Activated CD8-positive, alpha-beta memory T cell treated with anti-CD3 and anti-CD28 coated beads, Interleukin-2, amount 50 U/mL, for 24 hours (primary cell): Measurements from ENCODE around the gene ADTRP.
"Not testable (repeated sequence)": the region's sequence is repeated elsewhere in the genome, so short reads cannot be mapped to it uniquely, and the experiment has no call there.

Experiments
- DNase-seq: peaks from one replicate; pipeline ENCODE4 v3.0.0-alpha.2; 2020; ENCODE audit errors: extremely low read depth

The ADTRP gene

GRCh38 chr6:11803591-11803971 lies 25.0 kb upstream of the ADTRP start:
- no peak for DNase-seq

- DNase-seq, result no peak
Measured at GRCh38 chr6:11802886-11803590, 24.4 kb upstream of the ADTRP start.

GRCh38 chr6:11800531-11800930 lies 21.9 kb upstream of the ADTRP start:
- not testable (repeated sequence) for DNase-seq

- DNase-seq, result no peak
Measured at GRCh38 chr6:11798538-11798937, 19.9 kb upstream of the ADTRP start.

- DNase-seq, result no peak
Measured at GRCh38 chr6:11798096-11798495, 19.5 kb upstream of the ADTRP start.

GRCh38 chr6:11796829-11797228 lies 18.2 kb upstream of the ADTRP start:
- no peak for DNase-seq

GRCh38 chr6:11795403-11795802 lies 16.8 kb upstream of the ADTRP start:
- no peak for DNase-seq

GRCh38 chr6:11793277-11793676 lies 14.7 kb upstream of the ADTRP start:
- DNase-seq, result no peak

GRCh38 chr6:11791354-11792107 lies 12.9 kb upstream of the ADTRP start:
- DNase-seq, result no peak

- no peak for DNase-seq
Measured at GRCh38 chr6:11789744-11790143, 11.1 kb upstream of the ADTRP start.

- DNase-seq, result no peak
Measured at GRCh38 chr6:11788043-11788442, 9.4 kb upstream of the ADTRP start.

- DNase-seq, result no peak
Measured at GRCh38 chr6:11785774-11786579, 7.4 kb upstream of the ADTRP start.

- DNase-seq, result no peak
Measured at GRCh38 chr6:11785415-11785773, 6.8 kb upstream of the ADTRP start.

- DNase-seq, result no peak
Measured at GRCh38 chr6:11784341-11784740, 5.7 kb upstream of the ADTRP start.

- no peak for DNase-seq
Measured at GRCh38 chr6:11783524-11784064, 5.0 kb upstream of the ADTRP start.

- no peak for DNase-seq
Measured at GRCh38 chr6:11782524-11782923, 3.9 kb upstream of the ADTRP start.

- DNase-seq, result no peak
Measured at GRCh38 chr6:11780097-11780428, 1.5 kb upstream of the ADTRP start.

GRCh38 chr6:11779329-11780096 lies 910 bp upstream of the ADTRP start:
- no peak for DNase-seq

- no peak for DNase-seq
Measured at GRCh38 chr6:11778036-11778435, 567 bp downstream of the ADTRP start.

- DNase-seq, result no peak
Measured at GRCh38 chr6:11775791-11776409, 2.7 kb downstream of the ADTRP start.

- DNase-seq, result no peak
Measured at GRCh38 chr6:11774426-11774825, 4.2 kb downstream of the ADTRP start.
